Measurements from ENCODE around the gene KCNIP4. TPM values are rescaled to one million over a fixed set of nuclear protein-coding genes. Genes with fewer than 3 reads are reported as not detected.

KCNIP4 gene
- total RNA-seq, 4 donors from 2014 or later, result 0.19 TPM; not detected in 3

- intact Hi-C loops (cut with DNase I), result no loop called here
- no peak overlapping the region for H3K4me3 ChIP-seq
- 50 to 69% methylated on average over 3 of the region's 3 CpGs for WGBS, 2 donors
- peaks cover 0 to 3% (median 0%) of the 10 kb centered on the region in 3 donors for H3K9me3 ChIP-seq
- DNase-seq, result no peak
- no peaks in the 10 kb centered on the region for H3K4me1 ChIP-seq
- H3K36me3 ChIP-seq, result no peaks in the 10 kb centered on the region
- no peaks in the 10 kb centered on the region for H3K27me3 ChIP-seq
- TF ChIP-seq CTCF (IDR thresholded peaks at IDR 0.05) (no peak), POLR2A (IDR thresholded peaks at IDR 0.05) (no peak)
- no peak overlapping the region for H3K27ac ChIP-seq
Observed at GRCh38 chr4:21386166-21386780, 562.3 kb downstream of the KCNIP4 start.

DNA sequence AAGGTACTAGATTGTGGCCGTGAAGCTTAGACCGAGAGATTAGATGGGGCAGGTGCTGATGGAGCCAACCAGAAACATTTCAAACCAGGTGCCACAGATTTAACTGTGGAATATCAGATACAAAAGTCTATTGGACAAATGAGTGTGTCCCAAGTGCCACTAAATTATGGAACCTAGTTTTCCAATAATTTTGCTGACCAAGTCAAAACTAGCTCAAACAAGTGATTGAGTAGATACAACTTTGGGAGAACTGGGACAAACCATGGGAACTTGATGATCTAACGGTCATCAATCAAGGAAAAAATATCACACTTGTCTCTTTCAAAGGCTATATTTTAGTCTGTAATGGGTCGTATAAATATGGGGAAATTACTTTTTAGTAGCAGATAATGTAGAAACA, 562.9 kb downstream of the KCNIP4 start:
- no peak overlapping the region for H3K27ac ChIP-seq
- no peak for DNase-seq
- peaks cover 0 to 3% (median 0%) of the 10 kb centered on the region in 3 donors for H3K9me3 ChIP-seq
- no peaks in the 10 kb centered on the region for H3K27me3 ChIP-seq
- H3K4me3 ChIP-seq, result no peak overlapping the region
- TF ChIP-seq POLR2A (IDR thresholded peaks at IDR 0.05) (no peak), CTCF (IDR thresholded peaks at IDR 0.05) (no peak)
- no peaks in the 10 kb centered on the region for H3K36me3 ChIP-seq
- intact Hi-C loops (cut with DNase I), result no loop called here
- no peaks in the 10 kb centered on the region for H3K4me1 ChIP-seq
- WGBS, 2 donors, result 67 to 77% methylated on average over 4 of the region's 4 CpGs

GRCh38 chr4:21384609-21385008, 564.0 kb downstream of the KCNIP4 start:
- H3K27ac ChIP-seq, result no peak overlapping the region
- H3K4me1 ChIP-seq, result no peaks in the 10 kb centered on the region
- no peaks in the 10 kb centered on the region for H3K9me3 ChIP-seq
- intact Hi-C loops (cut with DNase I), result no loop called here
- no peak for DNase-seq
- H3K36me3 ChIP-seq, result no peaks in the 10 kb centered on the region
- TF ChIP-seq CTCF (IDR thresholded peaks at IDR 0.05), result no peak
- no peak for TF ChIP-seq POLR2A (IDR thresholded peaks at IDR 0.05)
- H3K4me3 ChIP-seq, result no peak overlapping the region
- WGBS, 2 donors, result 71 to 76% methylated on average over 3 of the region's 3 CpGs
- H3K27me3 ChIP-seq, result no peaks in the 10 kb centered on the region

GRCh38 chr4:21380861-21381260, 567.7 kb downstream of the KCNIP4 start:
- Histone ChIP-seq H3K9me3 (no peaks in the 10 kb centered on the region), H3K4me3 (no peak overlapping the region), H3K36me3 (no peaks in the 10 kb centered on the region), H3K27ac (no peak overlapping the region), H3K27me3 (no peaks in the 10 kb centered on the region), H3K4me1 (no peaks in the 10 kb centered on the region)
- TF ChIP-seq CTCF (IDR thresholded peaks at IDR 0.05), result no peak
- no peak for TF ChIP-seq POLR2A (IDR thresholded peaks at IDR 0.05)
- WGBS, 2 donors, result 50 to 54% methylated on average over 3 of the region's 3 CpGs
- intact Hi-C loops (cut with DNase I), result no loop called here
- no peak for DNase-seq

DNA sequence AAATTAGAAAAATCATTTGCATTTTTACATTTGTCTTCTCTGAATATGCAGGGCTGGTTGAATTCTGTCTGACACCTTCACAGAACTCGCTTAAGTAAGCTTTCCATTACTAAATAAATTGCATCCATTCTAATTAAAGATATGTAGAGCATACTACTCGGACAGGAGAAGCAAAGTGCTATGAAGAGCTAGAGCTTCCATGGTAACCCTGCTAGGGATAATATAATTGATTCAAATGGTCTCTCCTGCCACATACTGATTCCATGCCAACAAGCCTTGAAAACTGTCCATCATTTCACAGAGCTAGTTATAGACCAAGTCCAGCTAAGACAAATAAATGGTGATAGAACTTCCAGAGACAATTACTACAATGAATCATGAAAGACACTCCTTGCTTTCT, 571.5 kb downstream of the KCNIP4 start:
- DNase-seq, result no peak
- no peaks in the 10 kb centered on the region for H3K36me3 ChIP-seq
- no peak overlapping the region for H3K27ac ChIP-seq
- 62 to 67% methylated on average over 2 of the region's 2 CpGs for WGBS, 2 donors
- H3K4me1 ChIP-seq, result no peaks in the 10 kb centered on the region
- TF ChIP-seq CTCF (IDR thresholded peaks at IDR 0.05) (no peak), POLR2A (IDR thresholded peaks at IDR 0.05) (no peak)
- intact Hi-C loops (cut with DNase I), result no loop called here
- H3K4me3 ChIP-seq, result no peak overlapping the region
- H3K27me3 ChIP-seq, result no peaks in the 10 kb centered on the region
- H3K9me3 ChIP-seq, result no peaks in the 10 kb centered on the region
